ENCODE measurements around the gene ACTN4.
A peak's percentile ranks its signal among the peaks of the same experiment; 100 is the strongest.
"Not testable (repeated sequence)": the region's sequence is repeated elsewhere in the genome, so short reads cannot be mapped to it uniquely, and the experiment has no call there.

Gene ACTN4

DNA sequence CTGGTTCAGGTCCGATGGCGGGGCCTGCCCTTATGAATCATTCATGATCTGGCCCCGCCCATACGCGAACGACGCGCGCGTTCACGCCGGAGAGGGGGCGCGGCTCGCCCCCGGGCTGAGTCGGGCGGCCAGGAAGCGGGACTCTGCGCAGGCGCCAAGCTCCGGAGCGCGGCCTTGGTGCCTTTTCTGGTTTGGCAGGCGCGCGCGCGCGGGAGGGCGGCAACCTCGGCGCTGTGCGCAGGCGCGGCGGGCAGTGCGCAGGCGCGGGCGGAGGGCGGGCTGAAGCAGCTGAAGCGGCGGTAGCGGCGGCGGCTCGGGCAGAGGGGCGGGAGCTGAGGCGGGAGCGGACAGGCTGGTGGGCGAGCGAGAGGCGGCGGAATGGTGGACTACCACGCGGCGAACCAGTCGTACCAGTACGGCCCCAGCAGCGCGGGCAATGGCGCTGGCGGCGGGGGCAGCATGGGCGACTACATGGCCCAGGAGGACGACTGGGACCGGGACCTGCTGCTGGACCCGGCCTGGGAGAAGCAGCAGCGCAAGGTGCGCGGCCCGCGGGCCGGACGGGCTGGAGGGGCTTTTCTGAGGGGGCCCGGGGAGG is at the start of gene ACTN4:
TSS of gene ACTN4 (plus strand) at position 282 of the 598 bp plus-strand sequence. CDS start at position 379, 97 bp downstream.
- DNase-seq: peak; percentile 96

DNA sequence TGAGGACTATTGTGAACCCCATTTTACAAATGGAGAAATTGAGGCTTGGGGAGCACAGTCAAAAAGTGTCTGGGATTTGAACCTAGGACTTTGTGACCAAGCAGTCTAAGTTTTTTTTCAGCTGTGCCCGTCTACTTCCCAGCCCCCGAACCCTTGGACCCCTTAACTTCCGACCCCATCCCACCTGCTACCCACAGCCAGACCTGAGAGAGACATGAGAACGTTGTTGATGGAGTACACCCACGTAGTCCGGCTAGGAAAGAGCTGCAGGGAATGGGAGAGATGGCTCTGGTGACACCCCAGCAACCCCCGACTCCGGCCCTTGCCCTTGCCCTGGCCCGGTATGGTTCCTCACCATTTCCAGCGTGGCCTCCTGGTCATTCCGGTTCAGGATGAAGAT is 47.7 kb upstream of the ACTN4 start:
- DNase-seq: no peak

DNA sequence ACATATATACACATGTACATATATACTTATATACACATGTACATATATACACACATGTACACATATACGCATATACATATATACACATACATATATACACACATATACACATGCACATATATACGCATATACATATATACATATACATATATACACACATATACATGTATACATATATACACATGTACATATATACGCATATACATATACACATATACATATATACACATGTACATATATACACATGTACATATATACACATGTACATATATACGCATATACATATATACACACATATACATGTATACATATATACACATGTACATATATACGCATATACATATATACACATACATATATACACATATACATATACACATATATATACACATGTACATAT is 44.6 kb upstream of the ACTN4 start:
- not testable (repeated sequence) for DNase-seq

DNA sequence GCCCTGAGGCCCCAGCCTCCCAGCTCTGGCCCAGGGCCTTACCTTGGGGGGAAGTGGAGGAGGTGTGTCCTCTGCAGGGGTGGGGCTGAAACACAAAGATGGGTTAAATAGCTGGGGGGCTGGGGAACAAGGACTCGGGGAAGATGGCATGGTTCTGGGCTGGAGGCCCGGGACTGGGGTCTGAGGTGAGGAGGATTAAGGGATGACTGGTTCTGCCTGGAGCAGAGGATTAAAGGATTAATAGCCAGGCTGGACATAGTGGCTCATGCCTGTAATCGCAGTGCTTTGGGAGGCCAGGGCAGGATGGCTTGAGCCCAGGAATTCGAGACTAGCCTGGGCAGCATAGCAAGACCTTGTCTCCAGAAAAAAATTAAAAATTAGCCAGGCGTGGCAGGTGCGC is 41.3 kb upstream of the ACTN4 start:
- DNase-seq: no peak

DNA sequence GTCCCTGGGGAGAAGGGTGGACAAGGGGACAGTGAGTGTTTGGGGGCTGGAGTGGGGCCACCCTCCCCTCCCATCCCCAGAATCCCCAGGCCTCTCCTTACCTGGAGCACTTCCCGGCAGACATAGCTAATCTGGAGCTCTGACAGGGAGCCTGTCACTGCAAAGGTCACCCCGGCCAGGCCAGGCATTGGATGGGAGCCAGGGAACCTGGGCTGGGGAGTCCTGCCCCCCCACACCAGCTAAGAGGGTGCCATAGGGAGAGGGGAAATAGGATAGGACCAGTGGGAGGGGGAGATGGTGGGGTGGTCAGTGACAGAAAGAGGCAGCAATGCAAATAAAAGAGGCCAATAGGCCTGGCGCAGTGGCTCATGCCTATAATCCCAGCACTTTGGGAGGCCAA is 33.2 kb upstream of the ACTN4 start:
- DNase-seq: no peak

DNA sequence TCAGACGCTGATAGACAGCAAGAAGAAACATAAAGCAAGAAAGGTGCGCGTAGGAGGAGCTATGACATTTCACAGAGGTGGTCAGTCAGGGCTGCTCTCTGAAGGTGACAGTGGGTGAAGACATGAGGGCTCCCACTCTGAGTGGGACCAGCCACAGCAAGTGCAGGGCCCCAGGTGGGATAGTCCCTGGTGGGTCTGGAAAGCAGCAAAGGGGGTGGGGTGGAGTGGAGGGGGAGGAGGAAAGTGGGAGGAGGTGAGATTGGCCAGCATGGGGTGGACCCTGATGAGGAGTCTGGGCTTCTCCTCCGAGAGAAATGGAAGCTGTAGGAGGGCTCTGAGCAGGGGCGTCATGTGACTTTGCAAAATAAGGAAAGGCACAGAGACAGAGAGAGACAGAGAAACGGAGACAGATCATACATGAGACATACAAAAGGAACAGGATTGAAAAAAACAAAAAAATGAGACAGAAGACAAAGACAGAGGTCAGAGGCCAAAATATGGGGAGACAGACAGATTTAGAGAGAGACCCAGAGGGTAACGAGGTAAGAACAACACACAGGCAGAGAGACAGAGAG is 32.4 kb upstream of the ACTN4 start:
- DNase-seq: no peak

DNA sequence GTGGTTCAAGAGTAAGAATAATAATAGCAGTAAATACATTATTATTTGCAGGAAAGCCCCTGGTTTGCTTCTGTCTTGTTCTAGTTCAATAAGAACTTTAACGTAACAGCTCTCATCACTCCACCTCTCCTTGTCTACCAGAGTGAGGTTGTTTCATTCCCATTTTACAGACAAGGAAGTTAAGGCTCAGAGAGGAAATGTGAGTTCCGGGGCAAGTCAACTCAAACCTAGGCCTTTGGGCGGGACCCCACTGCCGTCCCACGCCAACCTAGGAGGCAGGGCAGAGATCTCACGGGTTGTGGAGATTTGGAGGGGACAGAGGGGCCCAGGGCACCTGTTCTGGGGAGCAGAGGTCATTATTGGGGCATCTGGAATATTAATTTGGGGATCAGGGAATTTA is 31.2 kb upstream of the ACTN4 start:
- no peak for DNase-seq

DNA sequence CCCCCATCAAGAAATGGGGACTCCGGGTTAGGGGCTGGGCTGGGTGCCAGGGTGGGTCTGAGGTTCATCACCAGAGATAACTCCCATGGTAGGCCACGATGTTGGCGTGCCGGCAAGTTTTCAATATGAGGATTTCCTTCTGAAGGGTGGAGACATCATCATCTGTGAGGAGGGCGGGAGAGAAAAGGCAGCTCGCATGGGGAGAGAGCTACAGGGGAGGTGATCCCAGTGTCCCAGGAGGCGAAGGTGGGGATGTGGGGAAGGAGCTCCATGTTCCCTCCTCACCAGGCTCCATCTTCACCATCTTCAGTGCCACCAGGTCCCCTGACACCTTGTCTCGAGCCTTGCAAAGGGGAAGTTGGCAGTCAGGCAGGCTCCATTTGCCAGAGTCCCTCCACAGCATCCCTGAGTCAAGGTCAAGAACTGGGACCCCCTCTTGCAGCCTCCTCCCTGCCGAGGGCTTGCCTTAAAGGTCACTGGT is 30.1 kb upstream of the ACTN4 start:
- DNase-seq: no peak

DNA sequence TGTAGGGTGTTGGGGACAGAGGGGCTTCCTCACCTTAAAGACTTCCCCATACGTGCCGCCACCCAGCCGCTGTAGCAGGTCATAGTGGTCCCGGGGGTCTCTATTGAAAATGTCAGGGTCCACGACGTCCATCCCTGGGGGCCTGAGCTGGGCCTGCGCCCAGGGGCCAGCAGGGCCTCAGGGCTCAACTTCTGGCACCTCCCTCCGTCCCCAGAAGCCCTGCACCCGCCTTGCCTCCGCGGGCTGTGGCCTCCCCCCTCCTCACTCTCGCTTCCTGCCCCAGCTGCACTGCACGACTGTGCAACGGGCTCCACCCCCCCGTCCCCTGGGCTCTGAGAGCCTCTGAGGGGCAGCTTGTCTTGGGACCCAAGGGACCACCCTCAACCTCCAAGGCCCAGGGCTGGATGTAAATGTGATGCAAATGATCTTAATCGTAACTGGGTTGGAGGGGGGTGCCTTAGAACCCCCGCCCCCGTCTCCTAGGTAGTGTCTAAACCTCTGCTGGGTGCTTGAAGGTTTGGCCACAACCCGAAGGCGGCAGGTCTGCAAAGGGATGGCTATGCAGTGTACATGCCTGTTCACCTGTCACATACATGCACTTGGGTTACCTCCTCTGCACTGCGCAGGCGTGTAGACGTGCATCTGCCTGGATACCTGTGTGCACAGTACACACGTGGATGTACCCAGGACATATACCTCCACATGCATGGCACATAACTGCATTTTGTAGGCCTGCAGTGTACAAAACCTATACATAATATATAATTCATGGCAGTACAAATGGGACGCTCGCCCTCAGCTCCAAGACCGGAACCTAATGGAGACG is 29.5 kb upstream of the ACTN4 start, which contains the start of gene MAP4K1:
TSS of gene MAP4K1 (minus strand) at position 190 of the 826 bp plus-strand sequence. CDS start at position 132, 58 bp downstream.
- DNase-seq: no peak

DNA sequence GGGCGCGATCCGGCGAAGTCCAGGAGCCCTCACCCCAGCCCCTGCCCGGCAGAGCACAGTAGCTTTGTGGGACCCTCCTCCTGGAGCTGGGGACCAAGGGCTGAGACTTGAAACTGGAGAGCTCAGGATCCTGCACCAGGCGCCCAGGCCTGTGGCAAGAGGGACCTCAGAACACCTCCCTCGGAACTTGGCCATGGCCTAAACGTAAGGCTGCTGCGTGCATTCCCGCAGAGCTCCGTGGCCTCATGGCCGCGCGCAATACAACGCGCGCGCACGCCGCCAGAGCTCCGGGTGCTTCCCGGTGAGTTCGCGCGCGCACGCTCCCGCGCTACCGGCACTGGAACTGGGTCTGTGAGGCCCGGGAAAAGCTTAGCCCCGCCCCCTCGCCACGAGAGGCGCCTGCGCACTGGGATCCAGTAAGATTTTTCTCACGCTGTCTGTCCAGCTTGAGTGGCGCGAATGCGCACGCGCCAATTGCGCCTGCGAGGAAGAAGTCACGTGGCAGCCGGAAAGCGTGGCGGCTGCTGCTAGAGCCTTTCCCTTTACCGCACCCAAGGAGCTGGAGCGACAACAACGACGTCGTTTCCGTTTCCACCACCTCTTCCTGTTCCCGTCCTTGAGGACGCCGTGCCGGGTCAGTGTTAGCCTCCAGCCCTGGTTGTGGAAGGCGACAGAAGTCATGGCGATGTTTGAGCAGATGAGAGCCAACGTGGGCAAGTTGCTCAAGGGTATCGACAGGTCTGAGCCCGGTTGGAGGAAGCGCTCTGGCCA is 28.7 kb upstream of the ACTN4 start, which contains the start of gene EIF3K:
TSS of gene EIF3K (plus strand) at position 599 of the 771 bp plus-strand sequence. CDS start at position 680, 81 bp downstream.
- DNase-seq: peak; percentile 99

DNA sequence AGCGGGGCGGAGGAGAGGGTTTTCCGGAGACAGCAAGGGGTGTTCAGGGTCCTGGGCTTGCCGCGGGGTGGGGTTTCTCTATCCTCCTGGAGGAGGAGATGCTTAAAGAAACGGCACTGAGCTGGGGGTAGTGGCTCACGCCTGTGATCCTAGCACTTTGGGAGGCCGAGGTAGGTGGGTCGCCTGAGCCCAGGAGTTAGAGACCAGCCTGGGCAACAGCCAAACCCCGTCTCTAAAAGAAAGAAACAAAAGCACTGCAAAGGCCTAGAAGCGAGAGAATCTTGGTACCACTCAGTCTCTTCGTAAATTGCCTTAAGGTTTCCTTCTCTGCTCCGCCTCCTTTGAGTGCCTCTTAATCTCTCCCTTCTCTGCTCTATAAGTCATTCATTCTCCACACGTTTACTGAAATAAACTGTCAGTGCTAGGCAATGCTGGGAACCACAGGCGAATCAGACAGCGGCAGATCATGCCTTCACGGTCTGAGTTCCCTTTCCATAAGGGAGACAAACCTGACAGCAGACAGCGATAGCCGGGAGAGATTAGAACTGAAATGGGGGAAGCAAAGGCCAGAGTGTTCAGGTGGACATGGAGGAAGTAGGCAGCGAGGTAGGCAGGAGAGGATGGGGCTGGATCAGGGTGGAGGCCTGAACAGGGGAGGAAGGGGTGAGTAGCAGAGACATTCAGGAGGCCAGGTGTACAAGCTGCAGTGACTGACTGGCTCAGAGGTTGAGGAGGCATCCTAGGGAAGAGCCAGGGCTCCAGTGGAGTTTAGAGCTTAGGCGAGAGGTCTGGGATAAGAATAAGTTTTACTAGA is 27.9 kb upstream of the ACTN4 start:
- DNase-seq: no peak

DNA sequence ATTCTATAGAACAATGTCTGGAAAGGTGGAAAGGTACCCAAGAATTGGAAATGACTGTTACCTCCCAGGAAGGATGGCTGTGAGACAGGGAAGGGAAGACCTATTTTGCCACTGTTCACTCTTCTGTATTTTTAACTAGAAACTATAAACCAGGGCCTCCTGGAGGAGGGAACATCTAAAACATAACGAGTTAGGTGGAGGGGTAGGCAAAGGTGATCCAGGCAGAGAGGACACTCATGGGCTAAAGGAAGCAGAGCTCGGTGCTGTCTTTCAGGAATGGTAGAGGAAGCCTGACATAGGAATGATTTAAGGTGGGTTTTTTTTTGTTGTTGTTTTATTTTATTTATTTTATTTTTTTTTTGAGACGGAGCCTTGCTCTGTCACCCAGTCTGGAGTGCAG is 22.6 kb upstream of the ACTN4 start:
- DNase-seq: no peak

DNA sequence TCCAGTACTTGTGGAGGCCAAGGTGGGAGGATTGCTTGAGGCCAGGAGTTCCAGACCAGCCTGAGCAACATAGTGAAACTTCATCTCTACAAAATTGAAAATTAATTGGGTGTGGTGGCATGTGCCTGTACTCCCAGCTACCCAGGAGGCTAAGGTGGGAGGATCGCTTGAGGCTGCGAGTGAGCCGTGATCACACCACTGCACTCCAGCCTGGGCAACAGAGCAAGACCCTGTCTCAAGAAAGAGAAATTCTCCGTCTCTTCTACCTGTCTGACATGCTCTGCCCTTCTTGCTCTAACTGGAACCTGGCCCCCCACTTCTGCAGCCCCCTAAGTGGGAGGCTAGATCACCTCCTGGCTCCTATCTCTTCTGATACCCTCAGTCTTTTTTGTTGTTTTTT is 21.0 kb upstream of the ACTN4 start:
- DNase-seq: no peak

DNA sequence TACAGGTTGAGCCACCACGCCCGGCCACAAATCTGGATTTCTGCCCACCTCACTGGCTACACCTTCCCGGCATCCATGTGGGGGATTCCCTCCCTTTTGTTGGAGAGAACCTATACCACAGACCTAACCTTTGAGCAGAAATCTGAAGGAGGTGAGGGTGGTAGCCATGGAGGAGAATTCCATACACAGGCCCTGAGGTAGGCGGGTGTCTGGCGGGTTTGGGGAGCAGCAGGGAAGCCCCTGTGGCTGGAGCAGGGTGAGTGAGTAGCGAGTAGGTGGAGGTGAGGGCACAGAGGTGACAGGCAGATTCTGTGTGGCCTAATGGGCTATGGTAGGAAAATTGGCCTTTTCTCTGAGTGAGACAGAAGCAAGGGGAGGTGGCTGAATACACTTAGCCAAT is 17.9 kb upstream of the ACTN4 start:
- DNase-seq: no peak

DNA sequence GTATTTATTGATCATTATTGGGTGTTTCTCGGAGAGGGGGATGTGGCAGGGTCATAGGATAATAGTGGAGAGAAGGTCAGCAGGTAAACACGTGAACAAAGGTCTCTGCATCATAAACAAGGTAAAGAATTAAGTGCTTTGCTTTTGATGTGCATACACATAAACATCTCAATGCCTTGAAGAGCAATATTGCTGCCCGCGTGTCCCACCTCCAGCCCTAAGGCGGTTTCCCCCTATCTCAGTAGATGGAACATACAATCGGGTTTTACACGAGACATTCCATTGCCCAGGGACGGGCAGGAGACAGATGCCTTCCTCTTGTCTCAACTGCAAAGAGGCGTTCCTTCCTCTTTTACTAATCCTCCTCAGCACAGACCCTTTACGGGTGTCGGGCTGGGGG is 16.1 kb upstream of the ACTN4 start:
- DNase-seq: not testable (repeated sequence)

DNA sequence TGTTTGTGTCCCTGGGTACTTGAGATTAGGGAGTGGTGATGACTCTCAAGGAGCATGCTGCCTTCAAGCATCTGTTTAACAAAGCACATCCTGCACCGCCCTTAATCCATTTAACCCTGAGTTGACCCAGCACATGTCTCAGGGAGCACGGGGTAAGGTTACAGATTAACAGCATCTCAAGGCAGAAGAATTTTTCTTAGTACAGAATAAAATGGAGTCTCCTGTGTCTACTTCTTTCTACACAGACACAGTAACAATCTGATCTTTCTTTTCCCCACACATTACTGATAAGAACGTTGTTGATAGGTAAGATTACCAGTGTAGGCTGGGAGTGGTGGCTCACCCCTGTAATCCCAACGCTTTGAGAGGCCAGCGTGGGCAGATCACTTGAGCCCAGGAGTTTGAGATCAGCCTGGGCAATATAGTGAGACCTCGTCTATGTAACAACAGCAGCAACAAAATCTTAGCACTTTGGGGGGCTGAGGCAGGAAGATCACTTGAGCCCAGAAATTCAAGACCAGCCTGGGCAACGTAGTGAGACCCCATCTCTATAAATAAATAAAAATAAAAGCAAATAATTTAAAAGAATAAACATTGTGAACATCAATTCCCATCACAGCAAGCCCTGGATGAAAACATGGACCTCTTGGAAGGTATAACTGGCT is 15.5 kb upstream of the ACTN4 start:
- DNase-seq: not testable (repeated sequence)

DNA sequence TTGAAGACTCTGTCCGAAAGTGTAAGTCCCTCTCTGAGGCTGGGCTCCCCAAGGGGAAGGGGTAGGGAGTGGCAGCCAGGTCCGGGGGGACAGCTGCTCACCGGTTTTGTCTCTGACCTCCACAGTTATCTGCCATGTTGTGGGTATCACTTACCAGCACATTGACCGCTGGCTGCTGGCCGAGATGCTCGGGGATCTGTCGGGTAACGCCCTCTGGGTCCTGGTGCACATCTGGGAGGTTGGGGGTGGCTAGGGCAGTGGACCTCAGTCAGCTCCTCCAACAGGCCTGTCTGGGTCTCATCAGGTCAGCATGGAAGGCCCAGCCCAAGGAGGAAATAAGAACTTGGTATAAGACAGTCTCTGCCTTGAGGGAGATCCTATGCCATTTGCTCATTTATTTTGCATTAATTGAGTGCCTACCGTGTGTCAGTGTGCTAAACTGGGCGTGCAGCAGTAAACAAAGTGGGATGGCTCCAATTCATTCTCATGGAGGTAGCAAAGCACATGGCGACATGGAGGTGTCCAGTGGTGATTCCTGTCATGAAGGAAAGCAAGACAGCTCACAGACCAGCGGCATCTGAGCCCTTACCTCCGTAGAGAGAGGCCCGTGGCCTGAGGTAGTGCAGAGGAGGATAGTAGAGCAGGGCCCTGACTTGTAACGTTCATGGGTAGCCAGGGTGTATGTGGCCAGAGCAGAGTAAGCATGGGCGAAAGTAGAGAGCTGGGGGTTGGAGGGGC is 14.8 kb upstream of the ACTN4 start:
- no peak for DNase-seq

DNA sequence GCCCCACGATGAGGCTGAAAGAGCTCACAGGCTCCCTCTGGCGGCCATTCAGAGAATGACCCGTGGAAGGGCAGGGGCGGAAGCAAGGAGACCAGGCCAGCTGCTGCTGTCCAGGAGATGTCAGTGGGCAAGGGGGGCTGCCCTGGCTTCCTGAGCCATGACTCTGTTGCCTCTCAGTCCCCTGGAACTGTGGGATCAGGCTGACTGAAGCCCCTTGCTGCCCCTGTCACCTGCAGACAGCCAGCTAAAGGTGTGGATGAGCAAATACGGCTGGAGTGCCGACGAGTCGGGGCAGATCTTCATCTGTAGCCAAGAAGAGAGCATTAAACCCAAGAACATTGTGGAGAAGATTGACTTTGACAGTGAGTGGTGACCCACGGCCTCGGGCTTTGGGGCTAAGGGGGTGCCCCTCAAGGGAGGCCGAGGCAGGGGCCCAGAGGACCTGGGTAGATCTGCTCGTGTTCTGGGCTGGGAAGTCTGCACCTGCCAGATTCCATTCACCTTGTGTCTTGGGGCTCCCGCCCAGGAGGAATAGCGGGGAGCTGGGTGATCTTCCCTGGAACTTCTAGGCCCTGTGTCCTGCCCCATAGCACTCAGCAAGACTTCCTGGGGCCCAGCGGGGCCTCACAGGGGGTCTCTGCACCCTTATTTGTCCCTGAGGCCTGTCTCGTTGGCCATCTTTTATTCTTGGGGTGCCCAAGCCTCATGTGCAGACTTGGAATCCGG is 12.5 kb upstream of the ACTN4 start:
- peak; percentile 64 for DNase-seq

DNA sequence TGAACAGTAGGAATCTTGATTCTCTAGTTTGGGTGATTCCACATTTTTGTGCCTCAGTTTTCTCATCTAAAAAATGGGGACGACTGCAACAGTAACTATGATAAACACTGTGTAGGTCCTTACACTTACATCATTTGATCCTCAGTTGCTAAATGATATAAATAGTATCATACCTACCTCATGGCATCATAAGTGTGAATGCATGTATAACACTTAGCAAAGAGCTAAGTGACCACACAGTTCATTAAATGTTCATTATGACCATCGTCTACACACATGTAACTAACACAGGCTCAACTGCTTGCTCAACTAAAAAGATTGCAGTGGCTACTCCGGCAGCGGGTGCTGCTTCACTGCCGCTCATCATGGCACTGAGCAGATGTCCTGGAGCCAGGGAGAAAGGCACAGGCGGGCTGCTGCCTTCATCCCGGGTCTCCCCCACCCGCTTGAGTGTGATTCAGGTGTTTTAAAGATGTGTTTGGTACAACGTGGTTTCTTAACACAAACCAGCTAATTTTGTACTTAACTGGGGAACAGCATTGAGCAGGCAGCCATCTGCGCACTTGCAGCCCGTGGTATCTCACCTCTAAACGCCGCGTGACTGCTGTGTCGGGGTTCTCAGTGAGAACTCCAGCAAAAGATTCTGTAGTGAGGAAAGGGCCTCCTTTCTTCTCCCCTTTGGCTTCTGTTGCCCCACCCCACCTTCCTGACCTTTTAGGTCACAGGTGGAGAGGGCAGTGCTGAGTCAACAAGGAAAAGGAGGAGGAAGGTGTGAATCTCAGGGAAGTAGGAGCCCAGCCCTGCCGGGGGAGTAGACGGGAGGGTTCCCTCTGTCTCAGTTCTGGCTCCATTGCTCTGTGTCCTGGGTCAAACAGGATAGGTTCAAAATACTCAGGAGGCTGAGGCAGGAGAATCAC is 11.7 kb upstream of the ACTN4 start:
- no peak for DNase-seq

Data from fibroblast of upper back skin (primary cell).